ENCODE measurements around the gene FCHO1. TPM values are rescaled to one million over a fixed set of nuclear protein-coding genes. Genes with fewer than 3 reads are reported as not detected.

FCHO1 gene
- total and polyA plus RNA-seq, 2 donors (not counting 3 experiments of a cell fraction or from before 2014, with no cell fraction given) = 0.66 to 1.6 TPM

DNA sequence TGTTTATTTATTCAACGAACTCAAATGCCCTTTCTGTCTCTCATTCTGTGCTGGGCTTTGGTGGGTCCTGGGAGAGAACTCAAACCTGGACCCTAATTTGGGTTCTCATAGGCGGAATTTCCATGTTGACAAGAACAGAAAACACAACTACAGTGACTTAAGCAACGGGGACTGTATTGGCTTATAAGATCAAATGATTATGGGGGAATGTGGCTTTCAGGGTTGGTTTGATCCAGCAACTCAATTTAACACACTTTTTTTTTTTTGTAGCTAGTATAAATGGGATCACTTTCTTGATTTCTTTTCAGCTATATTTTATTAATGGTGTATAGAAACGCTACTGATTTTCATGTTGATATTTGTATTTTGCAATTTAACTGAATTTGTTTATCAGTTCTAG, 9.9 kb downstream of the FCHO1 start:
- intact Hi-C loops (cut with micrococcal nuclease) = no loop called here

More for the DNA sequence above, 9.9 kb downstream of the FCHO1 start:
- no peaks in the 10 kb centered on the region for H3K36me3 ChIP-seq (ENCODE audit: control insufficient read depth in 2 of 2, extremely low read depth in 1 of 2, insufficient read depth in 2 of 2, low read length in 2 of 2)
- no peaks in the 10 kb centered on the region for H3K27me3 ChIP-seq (ENCODE audit: control insufficient read depth in 2 of 2, insufficient read depth in 2 of 2, low read length in 2 of 2)
- no peaks in the 10 kb centered on the region for H3K79me2 ChIP-seq (ENCODE audit: control insufficient read depth, insufficient read depth, low read length)
- no peaks in the 10 kb centered on the region for H3K9me3 ChIP-seq (replicated peaks; ENCODE audit: control insufficient read depth, insufficient read depth, low read length)
- peaks cover 3% of the 10 kb centered on the region for H3K4me1 ChIP-seq (ENCODE audit: control insufficient read depth, extremely low read depth, insufficient read depth, low read length)
- H3K4me3 ChIP-seq (replicated peaks in 1 of 3; ENCODE audit: insufficient read depth in 1 of 3, low read depth in 1 of 3, low read length in 3 of 3) = no peak overlapping the region
- ChIA-PET POLR2A (no interaction called here), CTCF (interaction anchor here (0.6 to 1.6 kb wide), 3 partner anchors 8 to 188 kb away, joined by 3 to 5 read pairs (median 3); no protein-coding TSS in a partner anchor)
- TF ChIP-seq GATA2 (IDR thresholded peaks at IDR 0.05; ENCODE audit: insufficient read depth, insufficient read length, low read depth, low read length) = no peak
- no peak for TF ChIP-seq POLR2AphosphoS5 (IDR thresholded peaks at IDR 0.05; ENCODE audit: insufficient read depth, low read depth, low read length)
- TF ChIP-seq POLR2A (IDR thresholded peaks at IDR 0.05; ENCODE audit: low read depth, low read length) = no peak
- TF ChIP-seq EZH2 (IDR thresholded peaks at IDR 0.05; ENCODE audit: borderline replicate concordance, low read depth, low read length, severe bottlenecking) = no peak
- no peak for TF ChIP-seq FOS (IDR thresholded peaks at IDR 0.05; ENCODE audit: borderline replicate concordance, insufficient read depth, low read length)
- no peak for TF ChIP-seq JUN (IDR thresholded peaks at IDR 0.05; ENCODE audit: borderline replicate concordance, insufficient read depth, insufficient read length, low read depth)
- TF ChIP-seq, protein P1, sequence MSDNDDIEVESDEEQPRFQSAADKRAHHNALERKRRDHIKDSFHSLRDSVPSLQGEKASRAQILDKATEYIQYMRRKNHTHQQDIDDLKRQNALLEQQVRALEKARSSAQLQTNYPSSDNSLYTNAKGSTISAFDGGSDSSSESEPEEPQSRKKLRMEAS (IDR thresholded peaks at IDR 0.05; ENCODE audit: insufficient read depth, insufficient read length) = no peak
- TF ChIP-seq, protein P2, sequence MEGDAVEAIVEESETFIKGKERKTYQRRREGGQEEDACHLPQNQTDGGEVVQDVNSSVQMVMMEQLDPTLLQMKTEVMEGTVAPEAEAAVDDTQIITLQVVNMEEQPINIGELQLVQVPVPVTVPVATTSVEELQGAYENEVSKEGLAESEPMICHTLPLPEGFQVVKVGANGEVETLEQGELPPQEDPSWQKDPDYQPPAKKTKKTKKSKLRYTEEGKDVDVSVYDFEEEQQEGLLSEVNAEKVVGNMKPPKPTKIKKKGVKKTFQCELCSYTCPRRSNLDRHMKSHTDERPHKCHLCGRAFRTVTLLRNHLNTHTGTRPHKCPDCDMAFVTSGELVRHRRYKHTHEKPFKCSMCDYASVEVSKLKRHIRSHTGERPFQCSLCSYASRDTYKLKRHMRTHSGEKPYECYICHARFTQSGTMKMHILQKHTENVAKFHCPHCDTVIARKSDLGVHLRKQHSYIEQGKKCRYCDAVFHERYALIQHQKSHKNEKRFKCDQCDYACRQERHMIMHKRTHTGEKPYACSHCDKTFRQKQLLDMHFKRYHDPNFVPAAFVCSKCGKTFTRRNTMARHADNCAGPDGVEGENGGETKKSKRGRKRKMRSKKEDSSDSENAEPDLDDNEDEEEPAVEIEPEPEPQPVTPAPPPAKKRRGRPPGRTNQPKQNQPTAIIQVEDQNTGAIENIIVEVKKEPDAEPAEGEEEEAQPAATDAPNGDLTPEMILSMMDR (IDR thresholded peaks at IDR 0.05; ENCODE audit: extremely low read depth in 1 of 2, insufficient read depth in 1 of 2, low read depth in 1 of 2, low read length in 2 of 2) = no peak
- TF ChIP-seq MYC (IDR thresholded peaks at IDR 0.05; ENCODE audit: low read depth, low read length) = no peak
- H2AFZ ChIP-seq (ENCODE audit: low read depth, low read length) = no peak overlapping the region
- no TSS peak for BruUV-seq (replicated peaks)
- DNase-seq (ENCODE audit: low read depth, low spot score) (no peak), FAIRE-seq (no peak)
- H3K27ac ChIP-seq (ENCODE audit: insufficient read depth, low read depth, low read length) = no peak overlapping the region
- no peaks in the 10 kb centered on the region for H4K20me1 ChIP-seq (replicated peaks; ENCODE audit: control insufficient read depth, extremely low read depth, insufficient read depth, low read length)
- no peak overlapping the region for H3K4me2 ChIP-seq (ENCODE audit: insufficient read depth, low read length)
- dilution Hi-C loops (cut with MboI; ENCODE audit: extremely low pct_ligation_motif_present, low sequenced_read_pairs) = no loop called here
- no peaks in the 10 kb centered on the region for H3K9me1 ChIP-seq (replicated peaks; ENCODE audit: control insufficient read depth, extremely low read depth, insufficient read depth, low read length)
- H3K9ac ChIP-seq (replicated peaks; ENCODE audit: extremely low read depth, insufficient read depth, low read length) = no peak overlapping the region
